ENCODE measurements around the gene FANCM.

Gene FANCM, protein sequence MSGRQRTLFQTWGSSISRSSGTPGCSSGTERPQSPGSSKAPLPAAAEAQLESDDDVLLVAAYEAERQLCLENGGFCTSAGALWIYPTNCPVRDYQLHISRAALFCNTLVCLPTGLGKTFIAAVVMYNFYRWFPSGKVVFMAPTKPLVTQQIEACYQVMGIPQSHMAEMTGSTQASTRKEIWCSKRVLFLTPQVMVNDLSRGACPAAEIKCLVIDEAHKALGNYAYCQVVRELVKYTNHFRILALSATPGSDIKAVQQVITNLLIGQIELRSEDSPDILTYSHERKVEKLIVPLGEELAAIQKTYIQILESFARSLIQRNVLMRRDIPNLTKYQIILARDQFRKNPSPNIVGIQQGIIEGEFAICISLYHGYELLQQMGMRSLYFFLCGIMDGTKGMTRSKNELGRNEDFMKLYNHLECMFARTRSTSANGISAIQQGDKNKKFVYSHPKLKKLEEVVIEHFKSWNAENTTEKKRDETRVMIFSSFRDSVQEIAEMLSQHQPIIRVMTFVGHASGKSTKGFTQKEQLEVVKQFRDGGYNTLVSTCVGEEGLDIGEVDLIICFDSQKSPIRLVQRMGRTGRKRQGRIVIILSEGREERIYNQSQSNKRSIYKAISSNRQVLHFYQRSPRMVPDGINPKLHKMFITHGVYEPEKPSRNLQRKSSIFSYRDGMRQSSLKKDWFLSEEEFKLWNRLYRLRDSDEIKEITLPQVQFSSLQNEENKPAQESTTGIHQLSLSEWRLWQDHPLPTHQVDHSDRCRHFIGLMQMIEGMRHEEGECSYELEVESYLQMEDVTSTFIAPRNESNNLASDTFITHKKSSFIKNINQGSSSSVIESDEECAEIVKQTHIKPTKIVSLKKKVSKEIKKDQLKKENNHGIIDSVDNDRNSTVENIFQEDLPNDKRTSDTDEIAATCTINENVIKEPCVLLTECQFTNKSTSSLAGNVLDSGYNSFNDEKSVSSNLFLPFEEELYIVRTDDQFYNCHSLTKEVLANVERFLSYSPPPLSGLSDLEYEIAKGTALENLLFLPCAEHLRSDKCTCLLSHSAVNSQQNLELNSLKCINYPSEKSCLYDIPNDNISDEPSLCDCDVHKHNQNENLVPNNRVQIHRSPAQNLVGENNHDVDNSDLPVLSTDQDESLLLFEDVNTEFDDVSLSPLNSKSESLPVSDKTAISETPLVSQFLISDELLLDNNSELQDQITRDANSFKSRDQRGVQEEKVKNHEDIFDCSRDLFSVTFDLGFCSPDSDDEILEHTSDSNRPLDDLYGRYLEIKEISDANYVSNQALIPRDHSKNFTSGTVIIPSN (N-terminal part only)

DNA sequence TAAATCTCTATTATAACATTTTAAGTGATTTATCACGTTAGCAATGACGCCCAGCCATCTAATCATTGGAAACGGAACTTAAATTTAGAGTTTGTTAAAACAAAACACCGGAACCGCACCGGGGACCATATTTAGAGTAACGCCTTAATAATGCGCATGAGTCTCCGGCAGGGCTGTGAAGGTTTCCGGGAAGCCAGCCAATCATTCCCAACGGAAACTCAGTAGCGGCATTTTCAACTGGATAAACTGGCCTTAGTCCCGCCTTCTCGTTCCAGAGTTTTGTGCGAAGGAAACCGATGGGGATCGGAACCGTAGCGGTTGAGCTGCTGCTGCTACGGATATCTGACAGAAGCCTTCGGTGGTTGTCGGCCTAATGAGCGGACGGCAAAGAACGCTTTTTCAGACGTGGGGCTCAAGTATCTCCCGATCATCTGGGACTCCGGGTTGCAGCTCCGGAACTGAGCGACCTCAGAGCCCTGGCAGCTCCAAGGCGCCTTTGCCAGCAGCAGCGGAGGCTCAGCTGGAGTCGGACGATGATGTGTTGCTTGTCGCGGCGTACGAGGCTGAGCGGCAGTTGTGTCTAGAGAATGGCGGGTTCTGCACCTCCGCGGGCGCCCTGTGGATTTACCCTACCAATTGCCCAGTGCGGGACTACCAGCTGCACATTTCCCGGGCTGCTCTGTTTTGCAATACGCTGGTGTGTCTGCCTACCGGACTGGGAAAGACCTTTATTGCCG lies at the start of gene FANCM:
Gene FANCM, plus strand, starts transcription at position 272 of the 737 bp plus-strand sequence. Its CDS starts 102 bp downstream, at position 374.
- peak; percentile 93 for DNase-seq

DNA sequence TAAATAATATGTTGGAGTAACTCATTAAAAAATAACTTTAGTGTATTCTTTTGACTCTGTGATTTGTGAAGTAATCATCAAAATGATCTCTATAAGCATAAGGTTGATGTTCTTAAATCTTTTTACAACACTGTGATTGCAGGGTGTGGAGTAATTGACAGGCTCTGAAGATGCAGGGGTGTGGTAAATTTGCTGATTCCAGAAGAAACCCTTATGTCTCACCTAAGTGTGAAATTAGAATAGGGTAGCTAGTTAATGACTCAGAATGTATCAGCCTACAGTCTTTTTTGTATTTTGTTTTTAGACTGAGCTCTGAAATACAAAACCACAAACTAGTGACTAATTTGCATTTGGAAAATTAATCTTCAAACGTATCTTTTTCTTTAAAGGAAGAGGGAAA lies 45.9 kb upstream of the FANCM start:
- DNase-seq: peak; percentile 15

DNA sequence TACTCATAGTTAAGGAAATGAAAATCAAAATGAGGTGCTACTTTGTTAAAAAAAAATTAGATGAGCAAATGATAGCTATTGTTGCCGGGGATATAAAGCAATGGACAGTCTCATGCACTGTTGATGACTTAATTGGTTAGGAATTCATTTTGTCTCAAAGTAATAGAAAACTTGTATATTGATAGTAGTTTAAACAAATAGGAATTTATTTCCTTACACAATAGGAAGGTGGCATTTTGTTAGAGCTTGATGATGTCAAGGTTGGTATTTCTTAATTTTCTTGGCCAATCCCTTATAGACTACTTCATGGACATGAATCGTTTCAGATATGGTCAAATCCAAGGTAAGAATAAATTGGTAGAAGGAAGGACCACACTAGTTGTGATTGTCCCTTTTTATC lies 44.0 kb upstream of the FANCM start:
- no peak for DNase-seq

- no peak for DNase-seq
Observed at GRCh38 chr14:45094275-45094674, 41.5 kb upstream of the FANCM start.

GRCh38 chr14:45095143-45095542 lies 40.6 kb upstream of the FANCM start:
- no peak for DNase-seq

DNA sequence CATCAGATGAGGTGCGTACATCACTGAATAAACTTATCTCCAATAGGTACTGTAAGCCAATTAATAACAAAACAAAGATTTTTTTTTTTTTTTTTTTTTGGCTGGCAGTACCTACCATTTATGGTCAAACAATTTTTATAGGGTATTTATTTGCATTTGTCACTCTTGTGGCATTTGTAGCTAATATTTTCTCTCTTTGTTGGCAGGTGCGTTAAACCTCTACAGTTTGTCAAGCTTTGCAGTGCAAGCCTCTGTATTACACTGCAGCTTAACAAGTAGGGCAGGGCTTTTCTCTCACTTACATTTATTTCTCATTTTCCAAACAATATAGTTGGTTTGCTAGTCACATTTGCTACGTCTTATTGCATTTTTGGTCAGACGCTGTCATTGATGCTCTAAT lies 39.5 kb upstream of the FANCM start:
- DNase-seq: no peak

DNA sequence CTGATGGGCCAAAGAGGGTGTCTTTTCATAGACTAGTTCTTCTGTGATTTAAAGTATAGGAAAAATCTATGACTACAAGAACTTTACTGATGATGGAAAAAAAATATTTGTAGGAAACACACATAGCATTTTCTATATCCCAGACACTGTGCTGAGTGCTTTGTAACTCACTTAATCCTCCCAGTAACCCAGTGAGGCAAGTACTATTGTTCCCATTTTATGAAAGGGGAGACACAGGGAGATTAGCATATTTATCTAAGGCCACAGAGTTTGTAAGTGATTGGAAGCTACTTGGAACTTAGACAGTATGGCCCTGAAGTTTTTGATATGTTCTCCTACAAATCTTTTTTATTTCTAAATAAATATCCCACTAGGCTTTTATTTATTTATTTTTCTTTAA lies 31.9 kb upstream of the FANCM start:
- DNase-seq: no peak

DNA sequence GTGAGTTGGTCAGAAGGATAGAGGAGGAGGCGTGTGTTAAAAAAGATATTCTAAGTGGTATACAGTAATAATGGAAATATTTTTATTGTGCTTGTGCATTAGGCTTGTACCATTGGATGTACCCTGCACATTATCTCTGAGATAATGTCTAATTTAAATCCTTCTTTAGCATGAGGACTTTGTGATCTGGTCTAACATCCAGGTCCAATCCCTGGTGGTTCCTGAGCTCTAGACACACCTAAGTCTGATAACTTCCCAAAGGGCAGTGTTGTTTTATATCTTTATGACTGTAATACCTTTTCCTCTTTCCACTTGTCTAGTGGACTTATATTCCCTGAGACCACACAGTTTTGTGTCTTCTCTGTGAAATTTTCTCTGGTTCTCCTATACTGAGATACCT lies 31.2 kb upstream of the FANCM start:
- DNase-seq: no peak

GRCh38 chr14:45112896-45113781 lies 22.6 kb upstream of the FANCM start:
- DNase-seq: no peak

DNA sequence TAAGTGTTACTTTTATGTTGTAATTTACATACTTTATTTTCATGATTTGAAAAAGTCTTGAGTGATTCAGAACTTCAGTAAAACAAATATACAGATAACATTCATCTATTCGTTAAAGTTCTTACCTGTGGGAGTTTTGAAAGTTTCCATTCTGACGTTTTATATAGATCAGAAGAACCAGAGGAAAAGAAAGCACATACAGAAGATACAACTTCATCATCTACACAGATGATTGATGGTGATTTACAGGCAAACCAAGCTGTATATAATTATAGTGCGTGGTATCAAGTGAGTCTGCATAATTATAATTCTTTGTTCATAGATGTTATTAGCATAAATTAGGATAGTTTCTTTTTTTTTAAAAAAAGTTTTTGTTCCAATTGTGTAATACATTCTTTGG lies 21.4 kb upstream of the FANCM start:
- DNase-seq: no peak

GRCh38 chr14:45118594-45118993 lies 17.1 kb upstream of the FANCM start:
- no peak for DNase-seq

DNA sequence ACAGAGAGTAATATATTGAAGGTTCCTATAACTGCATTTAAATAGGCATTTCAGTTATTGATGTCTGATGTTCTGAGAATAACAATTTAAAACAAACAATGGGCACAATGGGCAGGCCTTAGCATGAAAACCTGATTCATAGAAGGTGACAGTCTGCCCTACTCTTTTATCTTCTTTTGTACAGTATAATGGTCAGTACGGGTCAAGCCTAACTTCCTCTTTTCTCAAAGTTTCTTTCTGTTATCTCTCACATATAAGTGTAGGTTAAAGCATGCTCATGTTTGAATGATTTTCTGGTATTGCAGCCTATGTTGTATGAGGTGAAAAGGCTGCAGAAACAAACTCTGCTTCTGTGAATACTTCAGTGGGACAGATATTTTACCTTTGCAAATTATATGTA lies 15.6 kb upstream of the FANCM start:
- no peak for DNase-seq

DNA sequence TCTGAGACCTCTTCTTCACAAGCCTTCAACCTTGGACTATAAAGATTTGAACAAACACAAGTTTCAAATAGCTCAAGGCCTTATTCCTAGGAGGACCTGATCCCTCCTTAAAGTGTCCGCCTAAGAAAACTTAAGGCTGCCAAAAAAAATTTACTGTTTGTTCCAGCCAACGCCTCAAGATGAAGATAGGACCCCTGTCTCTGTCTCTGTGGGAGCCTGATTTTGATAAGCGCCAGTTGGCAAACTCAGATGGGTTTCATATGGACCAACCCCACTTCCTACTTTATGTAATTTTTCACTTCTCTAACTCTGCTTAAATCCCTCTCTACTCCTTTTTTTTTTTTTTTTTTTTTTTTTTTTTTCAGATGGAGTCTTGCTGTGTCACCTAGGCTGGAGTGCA lies 12.5 kb upstream of the FANCM start:
- DNase-seq: no peak

DNA sequence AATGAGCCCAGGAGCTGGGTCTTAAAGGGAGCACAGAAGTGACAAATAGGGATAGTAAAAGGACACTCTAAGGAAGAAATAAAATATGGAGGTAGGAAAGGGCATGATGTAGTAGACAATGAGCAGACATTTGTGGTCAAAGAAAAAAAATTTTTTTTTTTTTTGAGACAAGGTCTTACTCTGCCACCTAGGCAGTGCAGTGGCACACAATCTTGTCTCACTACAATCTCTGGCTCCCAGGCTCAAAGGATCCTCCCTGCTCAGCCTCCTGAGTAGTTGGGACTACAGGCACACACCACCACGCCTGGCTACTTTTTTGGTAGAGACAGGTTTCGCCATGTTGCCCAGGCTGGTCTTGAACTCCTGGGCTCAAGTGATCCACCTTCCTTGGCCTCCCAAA lies 10.0 kb upstream of the FANCM start:
- DNase-seq: no peak

DNA sequence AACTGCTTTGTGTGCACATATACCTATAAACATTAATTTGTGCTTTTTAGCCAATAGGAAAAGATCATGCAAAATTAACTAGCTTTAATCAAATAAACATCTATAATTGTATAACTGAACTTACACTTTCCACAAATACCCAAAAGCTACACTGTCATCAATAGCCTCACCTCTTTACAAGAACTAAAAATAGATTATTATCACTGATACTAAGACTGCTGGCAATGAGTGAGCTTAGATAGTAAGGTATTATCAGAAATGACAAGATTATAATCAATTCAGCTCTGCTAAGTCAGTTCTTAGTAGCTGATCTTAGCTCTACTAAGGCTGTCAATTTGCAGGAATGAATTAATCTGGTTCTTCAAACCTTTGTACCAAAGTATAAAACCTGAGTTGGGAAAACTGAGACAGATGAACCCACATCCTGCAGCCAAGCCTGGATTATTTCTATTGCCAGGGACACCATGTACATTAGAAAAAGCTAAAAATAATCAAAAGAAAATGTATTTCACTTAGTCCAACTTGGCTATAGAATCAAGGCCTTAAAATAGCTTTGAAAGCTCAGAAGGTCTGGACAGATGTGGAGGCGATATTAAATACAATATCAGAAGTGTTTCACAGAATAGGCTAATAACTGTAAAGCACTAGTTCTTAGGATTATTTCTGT lies 6.6 kb upstream of the FANCM start:
- no peak for DNase-seq

- no peak for DNase-seq
Observed at GRCh38 chr14:45133683-45134050, 2.1 kb upstream of the FANCM start.

DNA sequence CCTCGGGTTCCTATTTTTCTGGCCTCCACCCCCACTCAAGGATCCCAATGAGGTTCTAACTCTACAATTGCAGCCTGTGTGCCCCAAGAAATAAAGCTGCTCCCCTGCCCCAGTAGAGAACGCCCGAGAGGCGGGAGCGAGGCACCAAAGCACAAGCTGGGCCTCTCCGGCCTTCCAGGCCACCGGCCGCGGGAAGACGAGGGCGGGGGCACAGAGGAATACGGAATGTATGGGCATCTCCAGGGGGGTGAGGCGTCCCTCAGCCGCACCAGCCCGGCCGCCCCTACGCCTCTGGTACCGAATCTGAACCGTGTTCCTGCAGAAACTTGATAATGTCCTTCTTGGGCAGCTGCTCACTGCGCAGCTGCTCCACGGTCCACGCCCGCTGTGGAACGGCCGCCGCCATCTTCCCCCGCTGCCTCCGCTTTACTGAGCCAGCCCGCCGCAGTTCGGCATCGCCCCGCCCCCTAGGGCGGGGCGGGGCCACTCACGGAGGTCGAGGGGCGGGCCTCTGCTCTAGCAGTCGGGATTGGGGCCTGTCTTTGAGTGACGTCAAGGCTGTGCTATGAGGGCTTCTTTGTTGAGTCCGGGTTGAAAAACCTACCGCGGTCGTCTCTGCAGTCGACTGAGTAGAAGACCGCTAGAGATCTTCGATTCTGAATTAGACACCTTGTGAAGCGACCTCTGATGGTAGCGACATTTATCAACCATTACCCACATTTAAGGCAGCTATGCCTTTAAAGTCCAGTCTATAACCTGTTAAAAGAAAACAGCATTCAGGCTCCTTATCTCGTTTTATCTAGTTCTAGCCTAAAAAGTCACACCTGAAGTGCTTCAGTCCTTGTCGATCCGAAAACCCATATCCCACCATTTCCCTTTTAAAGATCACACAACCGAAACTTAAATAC lies 1.4 kb upstream of the FANCM start, which contains the start of gene FKBP3:
Gene FKBP3, minus strand, starts transcription at position 431 of the 908 bp plus-strand sequence. Its CDS starts 25 bp downstream, at position 406.
- DNase-seq: peak; percentile 98

DNA sequence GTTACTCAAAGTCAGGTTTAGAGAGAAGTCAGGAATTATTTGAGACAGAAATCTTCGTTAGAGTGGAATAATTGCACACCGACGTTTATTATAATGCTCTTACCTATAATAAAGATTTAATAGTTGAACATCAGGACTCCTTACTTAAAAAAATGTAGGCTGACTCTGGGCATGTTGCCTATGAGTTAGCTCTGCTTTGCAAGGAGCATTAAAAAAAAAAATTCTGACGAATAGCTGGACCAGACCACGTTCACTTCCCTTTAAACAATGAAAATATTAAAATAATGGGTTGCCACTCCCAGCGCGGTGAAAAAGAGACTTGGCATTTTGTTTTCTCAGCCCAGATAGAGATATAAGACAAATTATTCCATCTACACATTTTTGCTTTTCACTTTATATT lies 574 bp upstream of the FANCM start:
- DNase-seq: no peak

DNA sequence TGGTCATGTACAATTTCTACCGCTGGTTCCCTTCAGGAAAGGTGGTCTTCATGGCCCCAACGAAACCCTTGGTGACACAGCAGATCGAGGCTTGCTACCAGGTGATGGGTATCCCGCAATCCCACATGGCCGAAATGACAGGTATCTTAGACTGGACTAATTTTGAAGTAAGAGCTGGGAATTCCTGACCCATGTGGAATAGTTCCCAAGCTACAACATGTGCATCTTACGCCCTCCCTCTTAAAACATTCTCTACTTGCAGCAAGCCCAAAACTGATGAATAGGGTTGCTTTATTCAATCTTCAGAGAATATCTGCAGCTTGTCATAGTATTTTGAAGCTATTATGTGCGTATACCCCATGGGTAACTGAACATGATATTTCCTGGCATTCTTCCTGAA lies 669 bp downstream of the FANCM start:
- no peak for DNase-seq

Measured in CD4-positive, alpha-beta T cell treated with Interleukin-12 subunit alpha and Interleukin-12 subunit beta, for 1 hour (primary cell).